Skeletal muscle satellite cell (primary cell): ENCODE results near the gene CMSS1.
"Not testable (repeated sequence)": the region's sequence is repeated elsewhere in the genome, so short reads cannot be mapped to it uniquely, and the experiment has no call there.

Source experiments
- H3K27me3 ChIP-seq: 2 replicates; pipeline ENCODE4 v1.7.0; 2013; ENCODE audit warnings: low read length; ENCODE audit not compliant: control insufficient read depth, insufficient read depth
- H3K36me3 ChIP-seq: 2 replicates; pipeline ENCODE4 v1.7.0; 2013; ENCODE audit warnings: mild to moderate bottlenecking, control low read depth, low read length; ENCODE audit not compliant: insufficient read depth
- H3K4me1 ChIP-seq: 2 replicates; pipeline ENCODE4 v1.7.0; 2013; ENCODE audit warnings: low read length; ENCODE audit not compliant: control insufficient read depth, insufficient read depth
- H3K4me2 ChIP-seq: 2 replicates; pipeline ENCODE4 v1.7.0; 2013; ENCODE audit warnings: mild to moderate bottlenecking, low read length
- H3K4me3 ChIP-seq: 2 replicates; pipeline ENCODE4 v1.7.0; 2013; ENCODE audit warnings: low read length
- H3K9ac ChIP-seq: 2 replicates; pipeline ENCODE4 v1.7.0; 2013; ENCODE audit warnings: mild to moderate bottlenecking, low read depth, low read length, moderate library complexity
- H3K9me3 ChIP-seq: replicated peaks from 2 replicates; pipeline ENCODE4 v1.7.0; 2013; ENCODE audit warnings: mild to moderate bottlenecking, control low read depth, low read length

The CMSS1 gene

GRCh38 chr3:100042166-100042981, 224.7 kb downstream of the CMSS1 start:
- Histone ChIP-seq H3K4me3 (peak overlapping the region; percentile 34), H3K4me1 (peaks cover 52% of the 10 kb centered on the region), H3K4me2 (peak overlapping the region; percentile 70), H3K36me3 (no peaks in the 10 kb centered on the region), H3K9ac (peak overlapping the region; percentile 65), H3K27me3 (no peaks in the 10 kb centered on the region), H3K9me3 (no peaks in the 10 kb centered on the region)

- Histone ChIP-seq H3K9me3 (no peaks in the 10 kb centered on the region), H3K36me3 (no peaks in the 10 kb centered on the region), H3K27me3 (peaks cover under 1% of the 10 kb centered on the region), H3K4me2 (no peak overlapping the region), H3K9ac (peak overlapping the region; percentile 65), H3K4me1 (peaks cover 60% of the 10 kb centered on the region), H3K4me3 (no peak overlapping the region)
Observed at GRCh38 chr3:100043271-100043670, 225.6 kb downstream of the CMSS1 start.

- H3K36me3 ChIP-seq, result no peaks in the 10 kb centered on the region
- H3K4me3 ChIP-seq, result no peak overlapping the region
- peaks cover 11% of the 10 kb centered on the region for H3K27me3 ChIP-seq
- H3K4me1 ChIP-seq, result peaks cover 61% of the 10 kb centered on the region
- no peaks in the 10 kb centered on the region for H3K9me3 ChIP-seq
- no peak overlapping the region for H3K4me2 ChIP-seq
- no peak overlapping the region for H3K9ac ChIP-seq
Observed at GRCh38 chr3:100044369-100044768, 226.7 kb downstream of the CMSS1 start.

GRCh38 chr3:100045696-100046095, 228.0 kb downstream of the CMSS1 start:
- Histone ChIP-seq H3K36me3 (no peaks in the 10 kb centered on the region), H3K9ac (no peak overlapping the region), H3K4me1 (peaks cover 52% of the 10 kb centered on the region), H3K4me3 (no peak overlapping the region), H3K4me2 (no peak overlapping the region), H3K27me3 (peaks cover 16% of the 10 kb centered on the region), H3K9me3 (no peaks in the 10 kb centered on the region)

GRCh38 chr3:100046986-100047385, 229.3 kb downstream of the CMSS1 start:
- peak overlapping the region; percentile 17 for H3K9ac ChIP-seq

GRCh38 chr3:100047455-100048141, 229.9 kb downstream of the CMSS1 start:
- Histone ChIP-seq H3K9me3 (no peaks in the 10 kb centered on the region), H3K4me1 (peaks cover 35% of the 10 kb centered on the region), H3K36me3 (no peaks in the 10 kb centered on the region), H3K4me3 (peak overlapping the region; percentile 10), H3K27me3 (peaks cover 16% of the 10 kb centered on the region), H3K9ac (no peak overlapping the region), H3K4me2 (peak overlapping the region; percentile 66)

More at GRCh38 chr3:100046986-100047385, 229.3 kb downstream of the CMSS1 start:
- Histone ChIP-seq H3K4me1 (peaks cover 41% of the 10 kb centered on the region), H3K27me3 (peaks cover 16% of the 10 kb centered on the region), H3K4me3 (peak overlapping the region; percentile 22), H3K36me3 (no peaks in the 10 kb centered on the region), H3K9me3 (no peaks in the 10 kb centered on the region), H3K4me2 (peak overlapping the region; percentile 66)

- Histone ChIP-seq H3K9ac (no peak overlapping the region), H3K4me1 (peaks cover 28% of the 10 kb centered on the region)
Observed at GRCh38 chr3:100048248-100048647, 230.6 kb downstream of the CMSS1 start.

GRCh38 chr3:100051513-100051912, 233.9 kb downstream of the CMSS1 start:
- not testable (repeated sequence) for H3K9ac ChIP-seq, H3K36me3 ChIP-seq, H3K4me3 ChIP-seq, H3K4me2 ChIP-seq, H3K9me3 ChIP-seq
- H3K4me1 ChIP-seq, result peaks cover 16% of the 10 kb centered on the region
- peaks cover 16% of the 10 kb centered on the region for H3K27me3 ChIP-seq

More at GRCh38 chr3:100048248-100048647, 230.6 kb downstream of the CMSS1 start:
- no peak overlapping the region for H3K4me3 ChIP-seq
- peaks cover 16% of the 10 kb centered on the region for H3K27me3 ChIP-seq
- no peak overlapping the region for H3K4me2 ChIP-seq
- H3K36me3 ChIP-seq, result no peaks in the 10 kb centered on the region
- H3K9me3 ChIP-seq, result no peaks in the 10 kb centered on the region

GRCh38 chr3:100053951-100054620, 236.4 kb downstream of the CMSS1 start:
- H3K4me3 ChIP-seq, result no peak overlapping the region
- H3K36me3 ChIP-seq, result no peaks in the 10 kb centered on the region
- no peak overlapping the region for H3K4me2 ChIP-seq
- no peak overlapping the region for H3K9ac ChIP-seq
- H3K27me3 ChIP-seq, result peaks cover 8% of the 10 kb centered on the region
- no peaks in the 10 kb centered on the region for H3K4me1 ChIP-seq
- no peaks in the 10 kb centered on the region for H3K9me3 ChIP-seq

GRCh38 chr3:100057716-100058575, 240.3 kb downstream of the CMSS1 start:
- Histone ChIP-seq H3K9me3 (no peaks in the 10 kb centered on the region), H3K4me3 (no peak overlapping the region), H3K4me1 (no peaks in the 10 kb centered on the region), H3K36me3 (no peaks in the 10 kb centered on the region), H3K4me2 (no peak overlapping the region), H3K27me3 (no peaks in the 10 kb centered on the region), H3K9ac (no peak overlapping the region)

GRCh38 chr3:100059472-100059871, 241.8 kb downstream of the CMSS1 start:
- Histone ChIP-seq H3K4me1 (no peaks in the 10 kb centered on the region), H3K9ac (no peak overlapping the region), H3K27me3 (no peaks in the 10 kb centered on the region), H3K4me3 (no peak overlapping the region), H3K36me3 (no peaks in the 10 kb centered on the region), H3K9me3 (no peaks in the 10 kb centered on the region), H3K4me2 (no peak overlapping the region)
